GM12878 (cell line): ENCODE results near the gene GLMN. TPM values are rescaled to one million over a fixed set of nuclear protein-coding genes. Genes with fewer than 3 reads are reported as not detected.

Experiments used
- ATAC-seq: fragments of 200-7000 bp; cut with Tn5 transposase; 3 replicates; pipeline ENCODE4 v1.9.1; 2020; ENCODE audit warnings: mild to moderate bottlenecking, moderate library complexity
- BruUV-seq: library from RNA; stranded (reverse); fragments of 400-500 nt; replicated peaks from 2 replicates; lab custom pipeline; 2021; lab: Mats Ljungman, UMichigan
- CTCF ChIA-PET: fragments of 300-600 bp; sonication (Branson Sonifier 250); formaldehyde crosslinking; extraction: SDS; loops from one replicate; lab custom pipeline; 2021; ENCODE audit warnings: inconsistent platforms; lab: Yijun Ruan, JAX
- POLR2A ChIA-PET: fragments of 350-600 bp; formaldehyde crosslinking; extraction: SDS; loops from one replicate; lab custom pipeline; 2021; ENCODE audit warnings: inconsistent platforms; lab: Charles Lee
- RAD21 ChIA-PET: fragments of 300-600 bp; sonication (Branson Sonifier 250); formaldehyde crosslinking; loops from one replicate; lab custom pipeline; 2023; ENCODE audit warnings: antibody characterized with exemption; ENCODE audit not compliant: unreplicated experiment; lab: Charles Lee
- SMC1A ChIA-PET: fragments of 300-600 bp; sonication (Branson Sonifier 250); formaldehyde crosslinking; loops from one replicate; lab custom pipeline; 2023; ENCODE audit not compliant: unreplicated experiment, uncharacterized antibody; lab: Charles Lee
- DNase-seq: peaks from one replicate; pipeline ENCODE4 v3.0.0-alpha.2; 2011; ENCODE audit warnings: low read depth, low spot score
- FAIRE-seq: peaks from 3 replicates; lab custom pipeline; 2011; peaks lifted over from hg19 to GRCh38; lab: Jason Lieb, UNC
- H2AFZ ChIP-seq: 2 replicates; pipeline ENCODE4 v1.6.0; 2011; ENCODE audit warnings: low read depth, low read length, control low read depth; ENCODE audit not compliant: control insufficient read depth
- H3K27ac ChIP-seq: 2 replicates; pipeline ENCODE4 v1.5.1; 2011; ENCODE audit warnings: control low read depth; ENCODE audit not compliant: control insufficient read depth, insufficient read depth
- H3K27me3 ChIP-seq, 2 experiments: replicated peaks in 1 of 2; 2 replicates each; pipeline versions ENCODE4 v1.6.0 to v1.6.1; 2011; ENCODE audit warnings: low read length in 1 of 2; ENCODE audit not compliant: control insufficient read depth in 2 of 2, insufficient read depth in 2 of 2
- H3K36me3 ChIP-seq, 2 experiments: 2 replicates each; pipeline ENCODE4 v1.5.1; 2011; ENCODE audit warnings: low read length in 1 of 2; ENCODE audit not compliant: control insufficient read depth in 2 of 2, insufficient read depth in 2 of 2
- H3K4me1 ChIP-seq: 2 replicates; pipeline ENCODE4 v1.6.1; 2011; ENCODE audit warnings: mild to moderate bottlenecking, low read length, moderate library complexity, mixed read lengths; ENCODE audit not compliant: control insufficient read depth, insufficient read depth
- H3K4me2 ChIP-seq: 2 replicates; pipeline ENCODE4 v1.6.0; 2011; ENCODE audit warnings: control low read depth; ENCODE audit not compliant: control insufficient read depth, insufficient read depth
- H3K4me3 ChIP-seq: fragments of 200-600 bp; sonication (generic); 2 replicates; pipeline ENCODE4 v1.5.1; 2016
- H3K79me2 ChIP-seq: 2 replicates; pipeline ENCODE4 v1.6.0; 2011; ENCODE audit warnings: low read length; ENCODE audit not compliant: control insufficient read depth, insufficient read depth
- H3K9ac ChIP-seq: 2 replicates; pipeline ENCODE4 v1.8.0; 2011; ENCODE audit warnings: low read length, control low read depth, mixed read lengths; ENCODE audit not compliant: control insufficient read depth, insufficient read depth
- H3K9me3 ChIP-seq: replicated peaks from 3 replicates; pipeline ENCODE4 v1.5.1; 2011; ENCODE audit warnings: mild to moderate bottlenecking, low read length; ENCODE audit not compliant: control insufficient read depth, insufficient read depth
- H4K20me1 ChIP-seq: 2 replicates; pipeline ENCODE4 v1.6.0; 2011; ENCODE audit not compliant: control insufficient read depth, insufficient read depth
- CHD4 ChIP-seq: fragments of 200-600 bp; sonication (generic); IDR thresholded peaks from 2 replicates; pipeline ENCODE4 v1.6.1; 2016; ENCODE audit warnings: mild to moderate bottlenecking
- DPF2 ChIP-seq: fragments of 450-650 bp; IDR thresholded peaks from 2 replicates; pipeline ENCODE4 v1.6.1; 2017; ENCODE audit warnings: mild to moderate bottlenecking
- EP300 ChIP-seq, 2 experiments: fragments of 150-350 bp in 1 of 2; IDR thresholded peaks; 2 replicates each; pipeline ENCODE4 v1.6.1; 2011 to 2012; ENCODE audit warnings: low read depth in 2 of 2, low read length in 2 of 2, borderline replicate concordance in 1 of 2, improper control_type of control experiment in 1 of 2, inconsistent platforms in 1 of 2; ENCODE audit not compliant: control insufficient read depth in 1 of 2
- FOS ChIP-seq: IDR thresholded peaks from 3 replicates; pipeline ENCODE4 v1.6.1; 2011; ENCODE audit warnings: borderline replicate concordance; ENCODE audit not compliant: insufficient read length; ENCODE audit errors: extremely low read depth
- MEF2B ChIP-seq: fragments of 450-650 bp; IDR thresholded peaks from 2 replicates; pipeline ENCODE4 v1.6.1; 2018; ENCODE audit warnings: mild to moderate bottlenecking, moderate library complexity; ENCODE audit not compliant: partially characterized antibody, poor library complexity, severe bottlenecking
- NR2F1 ChIP-seq: fragments of 450-650 bp; conservative IDR thresholded peaks from 2 replicates; pipeline ENCODE4 v1.6.1; 2017; ENCODE audit warnings: mild to moderate bottlenecking
- PAX5 ChIP-seq: IDR thresholded peaks from 2 replicates; pipeline ENCODE4 v1.6.1; 2011; ENCODE audit warnings: low read depth, low read length, borderline replicate concordance
- PML ChIP-seq: IDR thresholded peaks from 2 replicates; pipeline ENCODE4 v1.6.1; 2012; ENCODE audit warnings: low read length, inconsistent platforms
- RAD21 ChIP-seq: IDR thresholded peaks from 2 replicates; pipeline ENCODE4 v1.6.1; 2011; ENCODE audit warnings: mild to moderate bottlenecking, low read depth, low read length, moderate library complexity; ENCODE audit not compliant: insufficient read depth
- RELA ChIP-seq: fragments of 450-650 bp; IDR thresholded peaks from 2 replicates; pipeline ENCODE4 v1.8.0; 2014; ENCODE audit warnings: borderline replicate concordance; ENCODE audit not compliant: partially characterized antibody
- SIX5 ChIP-seq: IDR thresholded peaks from 2 replicates; pipeline ENCODE4 v1.6.1; 2011; ENCODE audit warnings: mild to moderate bottlenecking, low read depth, low read length, moderate library complexity; ENCODE audit not compliant: severe bottlenecking
- SREBF1 ChIP-seq: IDR thresholded peaks from 2 replicates; pipeline ENCODE4 v1.6.1; 2012; ENCODE audit warnings: mild to moderate bottlenecking, low read length
- STAT3 ChIP-seq: IDR thresholded peaks from 2 replicates; pipeline ENCODE4 v1.6.1; 2011; ENCODE audit warnings: low read depth, low read length, improper control_type of control experiment
- YBX1 ChIP-seq: fragments of 450-650 bp; IDR thresholded peaks from 2 replicates; pipeline ENCODE4 v1.6.1; 2016; ENCODE audit warnings: antibody characterized with exemption
- WGBS: methylation state at CpG from one replicate; pipeline ENCODE4 v1.1.6; 2016; ENCODE audit warnings: low lambda C conversion rate; ENCODE audit not compliant: insufficient replicate concordance, insufficient coverage; ENCODE audit errors: missing lambda C conversion rate; 5-methylcytosine and 5-hydroxymethylcytosine counted together
- in situ Hi-C: fragments of 300-500 bp; cut with MboI; formaldehyde crosslinking; loops from 9 replicates; pipeline ENCODE4 v1.14.3; 2018; ENCODE audit warnings: mixed read lengths
- intact Hi-C: fragments of 100-400 bp; cut with micrococcal nuclease; formaldehyde crosslinking; loops from one replicate; pipeline ENCODE4 v1.14.2; 2022; ENCODE audit not compliant: unreplicated experiment
- polyA plus RNA-seq, 11 experiments: library from polyadenylated mRNA; depleted of rRNA in 4 of 11; unstranded in 6 of 11; stranded (reverse) in 5 of 11; fragments of >200 nt; fragmentation: Nextera tagmentation in 4 of 11; fragmentation: Illumina TruSeq in 1 of 11; extraction: Ambion mirVana in 4 of 11; extraction: Trizol in 1 of 11; gene quantifications; 1 replicate in 1 of 11; 2 replicates in 10 of 11; pipeline versions ENCODE4 v1.2.1 to v1.2.3, GENCODE V29; 2011 to 2016; ENCODE audit warnings: inconsistent platforms in 2 of 11, missing spikeins in 2 of 11, low read depth in 1 of 11
- total RNA-seq, 4 experiments: library from RNA; depleted of rRNA in 3 of 4; stranded (reverse); fragments of >200 nt in 3 of 4; fragmentation: Illumina TruSeq in 1 of 4; extraction: Trizol in 1 of 4; gene quantifications; 2 replicates each; pipeline versions ENCODE4 v1.2.1 to v1.2.3, GENCODE V29; 2013 to 2021
- TF ChIP-seq, protein P1 (sequence below): fragments of 450-650 bp; IDR thresholded peaks from 2 replicates; pipeline ENCODE4 v1.6.1; 2018; ENCODE audit warnings: borderline replicate concordance, mild to moderate bottlenecking; ENCODE audit not compliant: partially characterized antibody
- TF ChIP-seq, protein P2 (sequence below): IDR thresholded peaks from 2 replicates; pipeline ENCODE4 v1.6.1; 2012; ENCODE audit warnings: low read depth, low read length, improper control_type of control experiment
- TF ChIP-seq, protein P3 (sequence below): fragments of 450-650 bp; IDR thresholded peaks from 2 replicates; pipeline ENCODE4 v1.6.1; 2016; ENCODE audit warnings: mild to moderate bottlenecking
- TF ChIP-seq, protein P4 (sequence below): IDR thresholded peaks from 2 replicates; pipeline ENCODE4 v1.6.1; 2011; ENCODE audit warnings: borderline replicate concordance, low read depth, mild to moderate bottlenecking, moderate library complexity, mixed read lengths, low read length; ENCODE audit not compliant: insufficient read depth; ENCODE audit errors: extremely low read length

Gene GLMN
- total and polyA plus RNA-seq, 10 of the 15 experiments (the other 5 are each of a cell fraction or from before 2014, with no cell fraction given): 11.5 to 33.7 (median 16.7) TPM

DNA sequence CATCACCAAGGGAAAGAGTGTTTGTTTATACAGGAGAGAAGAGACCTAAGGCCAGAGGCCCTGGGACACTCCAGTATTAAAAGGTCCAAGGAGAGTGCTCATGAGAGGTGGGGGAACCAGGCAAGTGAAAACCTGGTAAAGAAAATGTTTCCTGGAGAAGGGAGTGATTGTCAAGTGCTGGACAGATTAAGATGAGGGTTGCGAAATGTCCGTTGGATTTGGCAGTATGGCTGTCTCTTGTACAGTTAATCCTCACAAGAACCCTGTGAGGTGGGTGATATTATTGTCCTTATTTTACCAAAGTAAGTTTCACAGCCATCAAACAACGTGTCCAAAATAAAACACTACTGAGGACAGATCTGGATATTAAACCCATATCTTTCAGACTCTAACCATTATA lies 44.3 kb upstream of the GLMN start (continued):
- TF ChIP-seq DPF2 (no peak), SIX5 (no peak)
- TF ChIP-seq, protein P1, sequence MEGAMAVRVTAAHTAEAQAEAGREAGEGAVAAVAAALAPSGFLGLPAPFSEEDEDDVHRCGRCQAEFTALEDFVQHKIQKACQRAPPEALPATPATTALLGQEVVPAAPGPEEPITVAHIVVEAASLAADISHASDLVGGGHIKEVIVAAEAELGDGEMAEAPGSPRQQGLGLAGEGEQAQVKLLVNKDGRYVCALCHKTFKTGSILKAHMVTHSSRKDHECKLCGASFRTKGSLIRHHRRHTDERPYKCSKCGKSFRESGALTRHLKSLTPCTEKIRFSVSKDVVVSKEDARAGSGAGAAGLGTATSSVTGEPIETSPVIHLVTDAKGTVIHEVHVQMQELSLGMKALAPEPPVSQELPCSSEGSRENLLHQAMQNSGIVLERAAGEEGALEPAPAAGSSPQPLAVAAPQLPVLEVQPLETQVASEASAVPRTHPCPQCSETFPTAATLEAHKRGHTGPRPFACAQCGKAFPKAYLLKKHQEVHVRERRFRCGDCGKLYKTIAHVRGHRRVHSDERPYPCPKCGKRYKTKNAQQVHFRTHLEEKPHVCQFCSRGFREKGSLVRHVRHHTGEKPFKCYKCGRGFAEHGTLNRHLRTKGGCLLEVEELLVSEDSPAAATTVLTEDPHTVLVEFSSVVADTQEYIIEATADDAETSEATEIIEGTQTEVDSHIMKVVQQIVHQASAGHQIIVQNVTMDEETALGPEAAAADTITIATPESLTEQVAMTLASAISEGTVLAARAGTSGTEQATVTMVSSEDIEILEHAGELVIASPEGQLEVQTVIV: no peak
- TF ChIP-seq, protein P2, sequence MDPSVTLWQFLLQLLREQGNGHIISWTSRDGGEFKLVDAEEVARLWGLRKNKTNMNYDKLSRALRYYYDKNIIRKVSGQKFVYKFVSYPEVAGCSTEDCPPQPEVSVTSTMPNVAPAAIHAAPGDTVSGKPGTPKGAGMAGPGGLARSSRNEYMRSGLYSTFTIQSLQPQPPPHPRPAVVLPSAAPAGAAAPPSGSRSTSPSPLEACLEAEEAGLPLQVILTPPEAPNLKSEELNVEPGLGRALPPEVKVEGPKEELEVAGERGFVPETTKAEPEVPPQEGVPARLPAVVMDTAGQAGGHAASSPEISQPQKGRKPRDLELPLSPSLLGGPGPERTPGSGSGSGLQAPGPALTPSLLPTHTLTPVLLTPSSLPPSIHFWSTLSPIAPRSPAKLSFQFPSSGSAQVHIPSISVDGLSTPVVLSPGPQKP: no peak

DNA sequence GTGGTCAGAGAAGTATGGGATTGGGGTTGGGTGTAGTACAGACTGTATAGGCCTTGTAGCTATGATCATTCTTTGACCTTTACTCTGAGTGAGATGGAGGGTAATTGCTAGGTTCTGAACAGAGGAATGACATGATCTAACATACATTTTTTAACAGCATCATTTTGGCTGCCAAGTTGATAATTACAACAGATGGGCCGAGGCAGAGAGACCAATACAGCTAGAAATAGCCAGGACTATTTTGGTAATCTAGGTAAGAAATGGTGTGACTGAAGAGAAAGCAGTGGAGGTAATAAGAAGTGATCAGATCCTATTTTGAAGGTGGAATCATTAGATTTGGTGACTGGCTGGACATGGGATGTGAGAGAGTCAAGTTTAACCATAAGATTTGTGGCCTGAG lies 43.6 kb upstream of the GLMN start:
- Histone ChIP-seq H3K4me1 (no peaks in the 10 kb centered on the region), H3K9me3 (no peaks in the 10 kb centered on the region), H3K4me2 (no peak overlapping the region), H3K9ac (no peak overlapping the region), H3K4me3 (no peak overlapping the region), H3K27me3 (no peaks in the 10 kb centered on the region), H3K27ac (no peak overlapping the region), H3K79me2 (no peaks in the 10 kb centered on the region), H2AFZ (no peak overlapping the region), H3K36me3 (peaks cover 0 to 13% of the 10 kb centered on the region in 2 experiments; a peak in 2 of 4 replicates), H4K20me1 (no peaks in the 10 kb centered on the region)
- FAIRE-seq (no peak), DNase-seq (no peak), ATAC-seq (no peak)
- ChIA-PET POLR2A (interaction anchor here (0.5 kb wide), 1 partner anchor 211 kb away, joined by 4 read pairs; no protein-coding TSS in a partner anchor), CTCF (no interaction called here), RAD21 (no interaction called here), SMC1A (interaction anchor here (0.7 to 1.7 kb wide), 2 partner anchors 13 to 32 kb away, joined by 3 to 4 read pairs; no protein-coding TSS in a partner anchor)
- WGBS: 95% methylated on average over 1 of the region's 1 CpG
- no TSS peak for BruUV-seq
- intact Hi-C loops (no loop called here), in situ Hi-C loops (no loop called here)
- TF ChIP-seq NR2F1 (no peak), STAT3 (no peak), FOS (no peak), RAD21 (no peak), PML (no peak), PAX5 (no peak), SREBF1 (no peak), EP300 (IDR thresholded peaks at IDR 0.05; ENCODE audit: borderline replicate concordance in 1 of 2, control insufficient read depth in 1 of 2, low read depth in 2 of 2, low read length in 2 of 2) (no peak), RELA (no peak), MEF2B (no peak), CHD4 (no peak), YBX1 (no peak)
- TF ChIP-seq, protein P3, sequence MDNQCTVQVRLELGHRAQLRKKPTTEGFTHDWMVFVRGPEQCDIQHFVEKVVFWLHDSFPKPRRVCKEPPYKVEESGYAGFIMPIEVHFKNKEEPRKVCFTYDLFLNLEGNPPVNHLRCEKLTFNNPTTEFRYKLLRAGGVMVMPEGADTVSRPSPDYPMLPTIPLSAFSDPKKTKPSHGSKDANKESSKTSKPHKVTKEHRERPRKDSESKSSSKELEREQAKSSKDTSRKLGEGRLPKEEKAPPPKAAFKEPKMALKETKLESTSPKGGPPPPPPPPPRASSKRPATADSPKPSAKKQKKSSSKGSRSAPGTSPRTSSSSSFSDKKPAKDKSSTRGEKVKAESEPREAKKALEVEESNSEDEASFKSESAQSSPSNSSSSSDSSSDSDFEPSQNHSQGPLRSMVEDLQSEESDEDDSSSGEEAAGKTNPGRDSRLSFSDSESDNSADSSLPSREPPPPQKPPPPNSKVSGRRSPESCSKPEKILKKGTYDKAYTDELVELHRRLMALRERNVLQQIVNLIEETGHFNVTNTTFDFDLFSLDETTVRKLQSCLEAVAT: no peak
- TF ChIP-seq, protein P4, sequence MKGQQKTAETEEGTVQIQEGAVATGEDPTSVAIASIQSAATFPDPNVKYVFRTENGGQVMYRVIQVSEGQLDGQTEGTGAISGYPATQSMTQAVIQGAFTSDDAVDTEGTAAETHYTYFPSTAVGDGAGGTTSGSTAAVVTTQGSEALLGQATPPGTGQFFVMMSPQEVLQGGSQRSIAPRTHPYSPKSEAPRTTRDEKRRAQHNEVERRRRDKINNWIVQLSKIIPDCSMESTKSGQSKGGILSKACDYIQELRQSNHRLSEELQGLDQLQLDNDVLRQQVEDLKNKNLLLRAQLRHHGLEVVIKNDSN: no peak
